ENCODE data around the gene MSGN1. TPM values are rescaled to one million over a fixed set of nuclear protein-coding genes. Genes with fewer than 3 reads are reported as not detected.

MSGN1 gene
- polyA plus RNA-seq, 4 donors = not detected

- no peak for DNase-seq (ENCODE audit: low read depth in 4 of 4, low spot score in 2 of 4)
Measured at GRCh38 chr2:17845806-17846205, 29.5 kb downstream of the MSGN1 start.

GRCh38 chr2:17846676-17847075, 30.4 kb downstream of the MSGN1 start:
- DNase-seq (ENCODE audit: low read depth in 4 of 4, low spot score in 2 of 4) = no peak

- no peak for DNase-seq (ENCODE audit: low read depth in 4 of 4, low spot score in 2 of 4)
Measured at GRCh38 chr2:17847236-17847635, 31.0 kb downstream of the MSGN1 start.

GRCh38 chr2:17849275-17849674, 33.0 kb downstream of the MSGN1 start:
- no peak for DNase-seq (ENCODE audit: low read depth in 4 of 4, low spot score in 2 of 4)

- DNase-seq (ENCODE audit: low read depth in 4 of 4, low spot score in 2 of 4) = no peak
Measured at GRCh38 chr2:17850151-17850550, 33.9 kb downstream of the MSGN1 start.

GRCh38 chr2:17851731-17852585, 35.7 kb downstream of the MSGN1 start:
- DNase-seq (ENCODE audit: low read depth in 4 of 4, low spot score in 2 of 4) = peak in 2 of 4 donors; percentile 15 to 21

- no peak for DNase-seq (ENCODE audit: low read depth in 4 of 4, low spot score in 2 of 4)
Measured at GRCh38 chr2:17853799-17854198, 37.5 kb downstream of the MSGN1 start.

- no peak for DNase-seq (ENCODE audit: low read depth in 4 of 4, low spot score in 2 of 4)
Measured at GRCh38 chr2:17857021-17857420, 40.8 kb downstream of the MSGN1 start.

- no peak for DNase-seq (ENCODE audit: low read depth in 4 of 4, low spot score in 2 of 4)
Measured at GRCh38 chr2:17858064-17858463, 41.8 kb downstream of the MSGN1 start.

GRCh38 chr2:17863539-17863938, 47.3 kb downstream of the MSGN1 start:
- no peak for DNase-seq (ENCODE audit: low read depth in 4 of 4, low spot score in 2 of 4)

GRCh38 chr2:17864676-17865075, 48.4 kb downstream of the MSGN1 start:
- no peak for DNase-seq (ENCODE audit: low read depth in 4 of 4, low spot score in 2 of 4)

- DNase-seq (ENCODE audit: low read depth in 4 of 4, low spot score in 2 of 4) = no peak
Measured at GRCh38 chr2:17867133-17867532, 50.9 kb downstream of the MSGN1 start.

Other genes starting within 250 kb of the MSGN1 start
- 10 to 100 TPM; 30.7 to 53.0 (median 36.1) TPM for gene SMC6, start 62.6 kb upstream of the MSGN1 start, polyA plus RNA-seq (ENCODE audit: insufficient read length in 4 of 4)
- 10 to 100 TPM in 2 of 4 donors, 1 to 10 TPM in 2; 8.8 to 25.6 (median 14.3) TPM for gene GEN1, start 62.3 kb upstream of the MSGN1 start, polyA plus RNA-seq (ENCODE audit: insufficient read length in 4 of 4)
- 1 to 10 TPM; 6.9 to 8.7 (median 7.5) TPM for gene KCNS3, start 62.2 kb downstream of the MSGN1 start, polyA plus RNA-seq (ENCODE audit: insufficient read length in 4 of 4)